ENCODE results near the gene TPCN1. TPM values are rescaled to one million over a fixed set of nuclear protein-coding genes. Genes with fewer than 3 reads are reported as not detected.

The TPCN1 gene
- total RNA-seq, 1 experiment from 2014 or later = 19.0 TPM

GRCh38 chr12:113237748-113238147 lies 16.5 kb downstream of the TPCN1 start:
- Histone ChIP-seq H3K27ac (ENCODE audit: low read length) (0 out of 2 replicates have a peak overlapping the region, but pooled peaks have one; percentile 96), H3F3A (ENCODE audit: low read length, unreplicated experiment) (peaks cover 12% of the 10 kb centered on the region), H3K9ac (ENCODE audit: low read length) (no peak overlapping the region), H3K9me3 (ENCODE audit: low read length) (no peaks in the 10 kb centered on the region), H3K36me3 (ENCODE audit: low read depth, low read length) (no peaks in the 10 kb centered on the region; the same call in 1 of the 2 replicates), H3K9me2 (replicated peaks; ENCODE audit: low read length) (no peaks in the 10 kb centered on the region), H2AFZ (ENCODE audit: low read length) (no peak overlapping the region), H3K79me2 (ENCODE audit: low read length) (0 out of 2 replicates have a peak, but pooled peaks cover 10% of the 10 kb centered on the region), H3K4me3 (ENCODE audit: low read length) (no peak overlapping the region), H3K4me2 (ENCODE audit: low read length) (no peak overlapping the region), H4K20me1 (ENCODE audit: low read length) (no peaks in the 10 kb centered on the region), H3K27me3 (ENCODE audit: low read length) (no peaks in the 10 kb centered on the region), H3K4me1 (ENCODE audit: insufficient read depth, low read length) (peaks cover 33% of the 10 kb centered on the region)
- ChIA-PET CTCF (no interaction called here), POLR2A (ENCODE audit: unreplicated experiment) (no interaction called here)
- no TSS peak for BruUV-seq (replicated peaks)
- intact Hi-C loops (cut with micrococcal nuclease) = no loop called here
- ATAC-seq (no peak), DNase-seq (no peak)
- TF ChIP-seq EZH2phosphoT487 (IDR thresholded peaks at IDR 0.05; ENCODE audit: borderline replicate concordance, low read length) (no peak), CTCF (conservative IDR thresholded peaks at IDR 0.05; ENCODE audit: low read depth, low read length) (no peak), EZH2 (IDR thresholded peaks at IDR 0.05; ENCODE audit: low read length, unreplicated experiment) (no peak)

GRCh38 chr12:113238309-113238708 lies 17.0 kb downstream of the TPCN1 start:
- H3K27ac ChIP-seq (ENCODE audit: low read length) = 0 out of 2 replicates have a peak overlapping the region, but pooled peaks have one; percentile 96
- TF ChIP-seq EZH2phosphoT487 (IDR thresholded peaks at IDR 0.05; ENCODE audit: borderline replicate concordance, low read length) (no peak), CTCF (conservative IDR thresholded peaks at IDR 0.05; ENCODE audit: low read depth, low read length) (no peak), EZH2 (IDR thresholded peaks at IDR 0.05; ENCODE audit: low read length, unreplicated experiment) (no peak)
- no peaks in the 10 kb centered on the region; the same call in 1 of the 2 replicates for H3K36me3 ChIP-seq (ENCODE audit: low read depth, low read length)
- H3K4me2 ChIP-seq (ENCODE audit: low read length) = no peak overlapping the region
- no peak overlapping the region for H2AFZ ChIP-seq (ENCODE audit: low read length)
- H3K9me3 ChIP-seq (ENCODE audit: low read length) = no peaks in the 10 kb centered on the region
- no peak overlapping the region for H3K4me3 ChIP-seq (ENCODE audit: low read length)
- no peaks in the 10 kb centered on the region for H4K20me1 ChIP-seq (ENCODE audit: low read length)
- H3K9ac ChIP-seq (ENCODE audit: low read length) = no peak overlapping the region
- peaks cover 39% of the 10 kb centered on the region for H3K4me1 ChIP-seq (ENCODE audit: insufficient read depth, low read length)
- no peaks in the 10 kb centered on the region for H3K9me2 ChIP-seq (replicated peaks; ENCODE audit: low read length)
- ChIA-PET POLR2A (ENCODE audit: unreplicated experiment) (no interaction called here), CTCF (no interaction called here)
- H3K27me3 ChIP-seq (ENCODE audit: low read length) = no peaks in the 10 kb centered on the region
- DNase-seq (no peak), ATAC-seq (no peak)
- intact Hi-C loops (cut with micrococcal nuclease) = no loop called here
- H3F3A ChIP-seq (ENCODE audit: low read length, unreplicated experiment) = peaks cover 13% of the 10 kb centered on the region
- BruUV-seq (replicated peaks) = no TSS peak
- H3K79me2 ChIP-seq (ENCODE audit: low read length) = 0 out of 2 replicates have a peak, but pooled peaks cover 10% of the 10 kb centered on the region

- Histone ChIP-seq H3K9me3 (ENCODE audit: low read length) (no peaks in the 10 kb centered on the region), H3K79me2 (ENCODE audit: low read length) (0 out of 2 replicates have a peak, but pooled peaks cover 10% of the 10 kb centered on the region), H4K20me1 (ENCODE audit: low read length) (no peaks in the 10 kb centered on the region), H3K4me1 (ENCODE audit: insufficient read depth, low read length) (peaks cover 47% of the 10 kb centered on the region), H3K36me3 (ENCODE audit: low read depth, low read length) (no peaks in the 10 kb centered on the region), H3F3A (ENCODE audit: low read length, unreplicated experiment) (peaks cover 13% of the 10 kb centered on the region), H2AFZ (ENCODE audit: low read length) (no peak overlapping the region), H3K9ac (ENCODE audit: low read length) (peak overlapping the region; percentile 87), H3K27ac (ENCODE audit: low read length) (peak overlapping the region; percentile 96), H3K27me3 (ENCODE audit: low read length) (no peaks in the 10 kb centered on the region), H3K4me3 (ENCODE audit: low read length) (no peak overlapping the region), H3K4me2 (ENCODE audit: low read length) (0 out of 2 replicates have a peak overlapping the region, but pooled peaks have one; percentile 3), H3K9me2 (replicated peaks; ENCODE audit: low read length) (no peaks in the 10 kb centered on the region)
- ATAC-seq (no peak), DNase-seq (peak; percentile 34)
- ChIA-PET CTCF (interaction anchor here (1.1 kb wide), 1 partner anchor 247 kb away, joined by 3 read pairs; no protein-coding TSS in a partner anchor), POLR2A (ENCODE audit: unreplicated experiment) (interaction anchor here (0.7 kb wide), 1 partner anchor 54 kb away, joined by 3 read pairs; the partner anchor contains the start of gene DDX54)
- no peak for TF ChIP-seq EZH2 (IDR thresholded peaks at IDR 0.05; ENCODE audit: low read length, unreplicated experiment)
- TF ChIP-seq EZH2phosphoT487 (IDR thresholded peaks at IDR 0.05; ENCODE audit: borderline replicate concordance, low read length) = no peak
- no peak for TF ChIP-seq CTCF (conservative IDR thresholded peaks at IDR 0.05; ENCODE audit: low read depth, low read length)
- intact Hi-C loops (cut with micrococcal nuclease) = no loop called here
- no TSS peak for BruUV-seq (replicated peaks)
These were observed 18.1 kb downstream of the TPCN1 start for GRCh38 chr12:113239288-113239771.

All from PC-3 (cell line).